GM12891 (cell line): ENCODE measurements around the gene THBD.

Experiments
- DNase-seq: peaks from one replicate; pipeline ENCODE4 v3.0.0; 2011; ENCODE audit warnings: low spot score; ENCODE audit not compliant: insufficient read length
- FAIRE-seq: peaks from 2 replicates; lab custom pipeline; 2011; peaks lifted over from hg19 to GRCh38; lab: Jason Lieb, UNC
- PAX5 ChIP-seq: IDR thresholded peaks from 2 replicates; pipeline ENCODE4 v1.6.1; 2011; ENCODE audit warnings: low read length, moderate library complexity, mild to moderate bottlenecking; ENCODE audit not compliant: insufficient read depth, severe bottlenecking
- POLR2A ChIP-seq: IDR thresholded peaks from 2 replicates; pipeline ENCODE4 v1.6.1; 2011; ENCODE audit warnings: low read depth, low read length, control low read depth
- POLR2AphosphoS5 ChIP-seq: IDR thresholded peaks from 2 replicates; pipeline ENCODE4 v1.6.1; 2011; ENCODE audit warnings: low read depth, low read length, control low read depth
- POU2F2 ChIP-seq: IDR thresholded peaks from 2 replicates; pipeline ENCODE4 v1.6.1; 2011; ENCODE audit warnings: low read depth, mild to moderate bottlenecking, control low read depth, low read length, moderate library complexity
- SPI1 ChIP-seq: IDR thresholded peaks from 2 replicates; pipeline ENCODE4 v1.6.1; 2011; ENCODE audit warnings: low read depth, low read length, control low read depth
- TAF1 ChIP-seq: IDR thresholded peaks from 2 replicates; pipeline ENCODE4 v1.6.1; 2011; ENCODE audit warnings: low read depth, low read length, control low read depth

THBD gene

DNA sequence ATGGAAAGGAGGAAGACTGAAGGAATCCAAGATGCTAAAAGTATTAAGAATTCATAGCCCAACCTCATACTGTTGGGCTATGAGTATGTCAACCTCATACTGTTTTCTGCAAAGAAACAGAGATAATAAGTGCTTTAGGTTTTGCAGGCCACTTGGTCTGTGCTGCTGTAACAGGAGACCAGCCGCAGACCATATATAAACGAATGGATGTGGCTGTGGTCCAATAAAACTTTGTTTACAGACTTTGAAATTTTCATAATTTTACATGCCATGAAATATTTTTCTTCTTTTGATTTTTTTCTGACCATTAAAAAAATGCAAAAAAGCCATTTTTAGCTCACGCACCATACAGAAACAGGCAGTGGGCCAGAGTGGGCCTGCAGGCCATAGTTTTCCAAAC, 13.7 kb upstream of the THBD start:
- TF ChIP-seq SPI1: no peak
- no peak for TF ChIP-seq POLR2AphosphoS5
- no peak for FAIRE-seq
- DNase-seq: no peak

DNA sequence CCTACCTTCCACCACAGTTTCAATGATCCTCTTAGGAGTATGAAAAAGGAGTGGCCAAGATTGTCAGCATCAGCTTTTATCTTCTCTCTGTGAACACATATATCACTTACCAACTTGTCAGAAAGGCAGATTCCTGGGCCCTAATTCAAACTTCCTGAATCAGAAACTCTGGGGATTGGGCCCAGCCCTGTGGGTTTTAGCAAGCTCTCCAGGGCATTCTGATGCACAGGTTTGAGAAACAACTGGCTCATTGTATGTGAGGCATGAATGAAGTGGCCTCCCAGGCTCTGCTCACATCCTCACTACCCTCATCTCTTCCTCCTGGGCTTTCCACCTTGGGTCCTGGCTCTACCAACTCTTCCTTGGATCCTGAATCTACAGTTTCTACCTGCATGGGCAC, 13.2 kb upstream of the THBD start:
- no peak for FAIRE-seq
- DNase-seq: no peak

DNA sequence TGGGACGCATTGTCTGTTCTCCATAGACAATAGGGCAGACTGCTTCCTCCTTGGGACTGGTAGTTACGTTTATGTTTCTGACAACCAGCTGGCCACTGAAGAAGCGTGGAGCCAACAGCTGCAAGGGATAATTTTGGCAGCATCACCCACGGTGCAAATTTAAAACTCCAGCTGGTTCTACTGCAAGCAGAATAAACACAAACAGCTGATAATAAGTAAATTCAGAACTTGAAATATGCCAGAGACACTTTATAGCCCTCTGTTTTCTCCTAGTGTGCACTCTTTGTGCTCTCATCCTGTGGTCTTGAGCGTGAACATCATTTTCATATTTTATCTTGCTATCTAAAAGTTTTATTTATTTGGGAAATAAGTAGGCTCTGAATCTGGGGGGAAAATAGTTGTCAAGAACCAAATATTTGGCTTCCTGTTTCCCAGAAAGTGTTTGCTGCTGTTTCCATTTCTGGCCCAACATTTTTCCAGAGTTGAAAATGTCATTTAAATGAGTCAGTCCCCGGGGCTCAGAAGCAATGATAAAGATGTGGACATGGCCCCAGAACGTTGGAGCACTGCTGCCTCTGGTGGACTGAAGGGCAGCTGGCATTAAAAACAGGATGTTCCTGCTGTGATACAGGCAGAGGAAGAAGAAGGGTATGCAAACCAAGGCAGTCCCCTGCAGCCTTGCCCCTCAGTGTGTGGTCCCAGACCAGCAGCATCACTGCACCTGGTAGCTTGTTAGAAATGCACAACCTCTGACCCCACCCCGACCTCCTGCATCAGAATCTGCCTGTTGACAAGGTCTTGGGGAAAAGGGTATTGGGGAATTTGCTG, 12.5 kb upstream of the THBD start:
- TF ChIP-seq POU2F2: no peak
- no peak for TF ChIP-seq POLR2A
- TF ChIP-seq SPI1: no peak
- no peak for TF ChIP-seq PAX5
- TF ChIP-seq POLR2AphosphoS5: no peak
- no peak for TF ChIP-seq TAF1
- no peak for DNase-seq
- no peak for FAIRE-seq

More for the DNA sequence above, 13.2 kb upstream of the THBD start:
- TF ChIP-seq SPI1 (no peak), TAF1 (no peak), PAX5 (no peak), POU2F2 (no peak), POLR2A (no peak), POLR2AphosphoS5 (no peak)

DNA sequence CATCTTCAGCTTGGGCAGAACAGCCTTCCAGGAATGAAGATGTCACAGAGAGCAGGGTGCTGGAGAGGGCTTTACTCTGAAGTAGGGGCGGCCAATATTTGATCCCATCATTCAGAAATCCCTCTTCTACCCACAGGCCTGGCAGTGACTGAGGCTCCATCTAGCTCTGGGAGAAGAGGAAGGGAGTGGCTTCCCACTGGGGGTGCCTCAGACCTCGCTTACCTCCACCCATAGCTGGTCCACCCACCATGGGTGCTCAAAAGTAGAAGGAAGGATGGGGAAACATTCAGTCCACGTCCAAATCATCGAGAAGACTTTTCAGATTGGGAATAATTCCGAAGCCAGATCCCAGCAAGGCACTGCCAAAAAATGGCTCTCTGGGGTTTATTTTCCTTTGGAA, 11.8 kb upstream of the THBD start:
- DNase-seq: no peak
- TF ChIP-seq POLR2AphosphoS5: no peak
- TF ChIP-seq TAF1: no peak
- no peak for TF ChIP-seq POLR2A
- no peak for TF ChIP-seq SPI1
- TF ChIP-seq PAX5: no peak
- TF ChIP-seq POU2F2: no peak
- no peak for FAIRE-seq

DNA sequence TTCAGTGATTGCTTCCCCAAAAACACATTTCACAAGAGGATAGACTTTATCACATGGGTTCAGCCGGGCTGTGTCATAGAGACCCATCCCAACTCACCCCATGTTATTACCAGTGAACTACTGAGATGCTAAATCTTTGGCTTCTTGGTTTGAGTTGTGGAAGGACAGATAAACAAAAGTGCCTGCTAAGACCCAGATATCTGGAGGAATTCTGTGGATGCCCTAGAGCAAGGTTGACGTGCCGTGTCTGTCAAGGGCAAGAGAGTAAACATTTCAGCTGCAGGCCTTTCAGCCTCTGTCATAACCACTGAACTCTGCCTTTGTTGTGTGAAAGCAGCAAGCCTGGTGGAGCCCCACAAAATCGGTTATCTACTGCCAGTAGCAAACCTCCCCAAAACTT, 11.2 kb upstream of the THBD start:
- no peak for TF ChIP-seq POLR2A
- no peak for TF ChIP-seq POLR2AphosphoS5
- TF ChIP-seq POU2F2: no peak
- TF ChIP-seq PAX5: no peak
- TF ChIP-seq SPI1: no peak
- no peak for TF ChIP-seq TAF1
- DNase-seq (no peak), FAIRE-seq (no peak)

DNA sequence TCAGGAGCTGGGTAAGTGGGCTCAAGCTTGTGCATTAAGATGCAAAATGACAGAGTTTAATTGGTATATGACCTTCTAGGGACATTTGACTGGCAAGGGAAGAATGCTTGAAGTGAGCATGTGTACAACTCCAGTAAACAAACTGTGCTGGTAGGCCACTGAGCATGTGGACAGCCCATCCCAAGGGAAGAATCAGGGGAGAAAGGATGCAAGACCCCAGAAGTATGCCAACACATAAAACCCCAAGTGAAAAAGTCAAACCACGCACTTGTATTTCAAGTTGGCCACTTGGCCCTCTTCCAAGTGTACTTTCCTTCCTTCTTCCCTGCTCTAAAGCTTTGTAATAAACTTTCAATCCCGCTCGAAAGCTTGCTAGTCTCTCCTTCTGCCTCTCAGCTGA, 10.4 kb upstream of the THBD start:
- no peak for TF ChIP-seq POU2F2
- no peak for TF ChIP-seq SPI1
- TF ChIP-seq POLR2A: no peak
- no peak for TF ChIP-seq POLR2AphosphoS5
- TF ChIP-seq PAX5: no peak
- TF ChIP-seq TAF1: no peak
- DNase-seq (no peak), FAIRE-seq (no peak)

DNA sequence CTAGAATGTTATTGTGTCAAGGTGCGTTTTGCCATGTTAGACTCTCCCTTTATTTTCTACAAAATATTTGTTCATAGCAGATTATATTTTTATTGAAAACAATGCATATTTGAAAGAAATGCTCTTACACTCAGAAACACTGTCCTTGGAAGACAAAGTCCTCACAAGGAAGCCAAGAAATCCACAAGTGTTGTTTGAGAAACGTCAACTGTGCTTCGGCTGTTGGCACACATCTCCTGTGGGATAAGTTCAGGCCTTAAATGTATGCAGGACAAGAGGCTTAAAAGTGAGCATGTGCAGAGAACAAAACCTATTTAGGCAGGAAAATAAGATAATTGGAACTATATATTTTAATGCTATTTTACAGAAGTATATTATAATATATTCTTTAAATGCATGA, 9.5 kb upstream of the THBD start:
- DNase-seq (no peak), FAIRE-seq (no peak)
- TF ChIP-seq PAX5 (no peak), POLR2AphosphoS5 (no peak), SPI1 (no peak), POU2F2 (no peak), TAF1 (no peak), POLR2A (no peak)

DNA sequence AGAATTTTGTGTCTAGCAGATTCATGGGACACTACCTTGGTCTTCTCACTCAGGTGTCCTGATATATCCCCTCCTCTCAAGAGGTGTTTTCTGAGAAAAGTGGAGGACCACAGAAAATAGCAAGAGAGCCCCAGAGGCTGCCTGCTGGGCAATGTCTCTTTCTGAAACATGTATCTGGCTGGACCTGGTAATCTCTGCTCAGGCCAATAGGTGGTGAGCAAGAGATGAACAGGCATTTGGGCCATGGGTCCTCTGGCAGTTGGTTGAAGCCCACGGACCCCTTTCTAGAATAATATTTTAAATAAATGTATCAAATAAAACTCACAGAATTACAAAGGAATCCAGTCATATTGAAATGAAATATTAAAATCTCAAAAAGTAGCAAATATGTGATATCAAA, 8.8 kb upstream of the THBD start:
- TF ChIP-seq PAX5 (no peak), TAF1 (no peak)
- DNase-seq (no peak), FAIRE-seq (no peak)

DNA sequence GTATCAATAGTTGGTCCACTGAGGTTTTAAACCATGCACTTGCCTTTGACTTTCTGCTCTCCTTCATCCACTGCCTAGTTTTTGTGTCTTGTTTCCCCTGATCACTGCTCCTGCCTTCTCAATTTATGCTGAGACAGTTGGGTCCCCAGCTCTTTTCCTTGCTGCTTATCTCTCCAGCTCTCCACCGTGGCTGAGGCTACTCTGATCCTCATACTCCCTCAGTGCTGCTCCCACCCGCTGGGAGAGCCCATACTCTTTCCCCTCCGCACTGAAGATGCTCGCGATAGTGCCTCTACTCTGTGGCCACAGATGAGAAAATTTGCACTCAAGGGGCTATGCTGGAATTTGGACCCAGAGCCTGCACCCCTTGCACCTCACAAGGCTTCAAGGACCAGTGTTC, 3.4 kb upstream of the THBD start:
- TF ChIP-seq POLR2AphosphoS5: no peak
- no peak for TF ChIP-seq POU2F2
- FAIRE-seq (no peak), DNase-seq (no peak)

DNA sequence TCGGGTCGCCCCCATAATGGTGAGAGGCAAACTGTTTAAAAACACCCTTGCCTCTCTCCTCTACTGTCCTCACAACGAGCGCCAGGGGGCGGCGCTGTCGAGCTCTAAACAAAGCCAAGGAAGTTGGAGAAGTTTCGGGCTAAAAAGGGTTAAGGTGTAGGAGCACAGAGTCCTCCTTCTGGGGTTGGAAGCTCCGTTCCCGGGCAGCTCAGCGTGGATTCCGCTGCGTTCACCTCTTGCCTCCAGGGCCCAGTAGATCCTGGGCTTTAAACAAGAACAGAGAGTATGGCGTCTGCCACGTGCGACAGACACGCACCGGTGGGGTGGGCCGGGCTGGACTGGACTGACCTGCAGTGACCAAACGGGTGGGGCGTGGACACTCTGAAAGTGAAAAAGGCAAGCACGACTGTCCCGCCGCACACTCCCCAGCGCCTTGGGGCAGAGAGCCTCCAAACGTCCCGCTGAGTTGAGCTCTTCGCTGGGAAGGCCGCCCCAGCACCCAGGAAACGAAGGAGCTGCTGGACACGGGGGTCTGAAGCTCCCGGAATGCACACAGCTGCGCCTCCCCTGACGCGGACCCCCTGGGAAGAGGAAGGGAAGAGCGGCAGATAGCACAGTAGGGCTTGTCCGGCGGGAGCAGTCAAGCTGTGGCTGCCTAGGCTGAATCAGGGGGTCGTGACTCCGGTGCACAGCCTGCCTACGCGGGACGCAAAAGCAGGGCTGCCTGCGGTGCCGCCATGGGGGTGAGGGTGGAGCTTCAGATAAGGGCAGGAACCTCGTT, 1.6 kb upstream of the THBD start:
- FAIRE-seq (no peak), DNase-seq (peak; percentile 35)
- TF ChIP-seq POLR2A: no peak
- no peak for TF ChIP-seq POU2F2
- TF ChIP-seq PAX5: no peak
- no peak for TF ChIP-seq SPI1
- TF ChIP-seq TAF1: no peak
- TF ChIP-seq POLR2AphosphoS5: no peak

DNA sequence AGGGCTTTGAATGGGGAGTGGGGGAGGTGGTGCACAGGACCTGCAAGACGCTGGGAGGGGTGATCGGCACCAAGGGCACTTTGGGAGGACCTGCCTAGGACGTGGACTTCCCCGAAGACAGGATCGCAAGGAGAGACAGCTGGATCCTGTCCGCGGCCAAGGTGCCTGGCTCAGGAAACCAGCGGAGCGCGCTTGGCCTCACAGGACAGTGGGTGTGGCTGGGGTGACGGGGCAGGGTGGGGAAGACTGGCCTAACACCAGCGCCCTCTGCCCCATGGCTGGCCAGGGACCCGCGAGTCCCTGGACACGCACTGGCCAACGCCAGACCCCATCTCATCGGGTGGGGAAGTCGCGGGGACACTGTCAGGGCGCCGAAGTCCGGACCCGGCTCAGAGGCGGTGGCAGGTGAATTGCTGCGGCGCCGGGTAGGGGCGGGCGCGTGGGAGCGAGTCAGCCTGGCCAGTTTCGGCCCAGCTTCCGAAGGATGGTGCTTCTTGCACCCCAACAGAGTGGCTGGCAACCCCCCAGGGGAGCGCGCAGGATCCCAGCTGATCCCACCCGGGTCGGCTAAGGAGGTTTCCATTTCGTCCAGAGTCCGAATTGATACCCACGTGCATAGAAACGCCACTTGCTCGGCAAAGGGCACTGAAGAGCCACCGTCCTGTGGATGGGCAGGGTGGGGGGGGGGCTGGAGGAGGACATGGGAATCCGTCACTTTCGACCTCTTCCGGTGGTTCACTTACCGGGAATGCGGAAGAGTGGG, 785 bp upstream of the THBD start:
- TF ChIP-seq PAX5 (no peak), POLR2AphosphoS5 (no peak), TAF1 (no peak), POU2F2 (no peak), SPI1 (no peak), POLR2A (no peak)
- no peak for DNase-seq
- no peak for FAIRE-seq
